B cell (primary cell): ENCODE results near the gene CAMK2N1. TPM values are rescaled to one million over a fixed set of nuclear protein-coding genes. Genes with fewer than 3 reads are reported as not detected.

Source experiments
- ATAC-seq: fragments of 200-7000 bp; cut with Tn5 transposase; one replicate; pipeline ENCODE4 v1.10.0; 2021; ENCODE audit warnings: low read depth, mild to moderate bottlenecking, moderate number of reproducible peaks, moderate library complexity
- CTCF ChIA-PET: fragments of 350-600 bp; sonication (Branson Sonifier 250); formaldehyde crosslinking; loops from one replicate; lab custom pipeline; 2021; ENCODE audit warnings: antibody characterized with exemption, inconsistent platforms; lab: Charles Lee
- POLR2A ChIA-PET: fragments of 350-600 bp; sonication (Branson Sonifier 250); formaldehyde crosslinking; loops from one replicate; lab custom pipeline; 2021; ENCODE audit warnings: antibody characterized with exemption; lab: Charles Lee
- DNase-seq: peaks from one replicate; pipeline ENCODE4 v3.0.0; 2013
- H2AFZ ChIP-seq: 2 replicates; pipeline ENCODE4 v1.6.1; 2012; ENCODE audit warnings: mild to moderate bottlenecking, low read depth, low read length; ENCODE audit not compliant: insufficient read depth, poor library complexity, severe bottlenecking
- H3K27ac ChIP-seq, 2 donors: 1 replicate in 1 of 2; 2 replicates in 1 of 2; pipeline ENCODE4 v1.5.1; 2012 to 2013; ENCODE audit warnings: low read length in 2 of 2, mild to moderate bottlenecking in 2 of 2, moderate library complexity in 1 of 2
- H3K27me3 ChIP-seq, 4 experiments: fragments of 200-600 bp in 1 of 4; sonication (generic) in 1 of 4; replicated peaks in 1 of 4; 1 replicate in 2 of 4; 2 replicates in 2 of 4; pipeline versions ENCODE4 v1.6.1 to v1.7.0; 2013 to 2016; ENCODE audit warnings: low read length in 3 of 4, mild to moderate bottlenecking in 2 of 4, mixed read lengths in 1 of 4, moderate library complexity in 1 of 4; ENCODE audit not compliant: insufficient read depth in 4 of 4, control insufficient read depth in 3 of 4; ENCODE audit errors: control extremely low read depth in 1 of 4
- H3K36me3 ChIP-seq, 2 experiments: replicated peaks in 1 of 2; 1 replicate in 1 of 2; 2 replicates in 1 of 2; pipeline versions ENCODE4 v1.6.1 to v1.7.1; 2013; ENCODE audit warnings: low read length in 1 of 2; ENCODE audit not compliant: insufficient read depth in 2 of 2, control insufficient read depth in 1 of 2; ENCODE audit errors: control extremely low read depth in 1 of 2, extremely low read depth in 1 of 2
- H3K4me1 ChIP-seq, 2 donors: fragments of 200-600 bp in 1 of 2; sonication (generic) in 1 of 2; 1 replicate in 1 of 2; 2 replicates in 1 of 2; pipeline versions ENCODE4 v1.5.1 to v1.6.1; 2013 to 2017; ENCODE audit warnings: low read length in 2 of 2; ENCODE audit not compliant: control insufficient read depth in 2 of 2, insufficient read depth in 2 of 2
- H3K4me2 ChIP-seq: replicated peaks from 2 replicates; pipeline ENCODE3; 2012; ENCODE audit warnings: mild to moderate bottlenecking, low read depth, low read length; ENCODE audit not compliant: poor library complexity, severe bottlenecking
- H3K4me3 ChIP-seq, 5 experiments: fragments of 200-600 bp in 1 of 5; sonication (generic) in 1 of 5; 1 replicate in 3 of 5; 2 replicates in 2 of 5; pipeline versions ENCODE4 v1.5.1 to v1.7.0; 2011 to 2016; ENCODE audit warnings: low read length in 4 of 5, mild to moderate bottlenecking in 4 of 5, low read depth in 2 of 5, control low read depth in 1 of 5, moderate library complexity in 1 of 5; ENCODE audit not compliant: insufficient read depth in 1 of 5; ENCODE audit errors: control extremely low read depth in 1 of 5, extremely low read depth in 1 of 5
- H3K79me2 ChIP-seq: fragments of 200-600 bp; sonication (generic); one replicate; pipeline ENCODE4 v1.6.0; 2016; ENCODE audit warnings: low read length; ENCODE audit not compliant: control insufficient read depth, insufficient read depth
- H3K9ac ChIP-seq: fragments of 200-600 bp; sonication (generic); 2 replicates; pipeline ENCODE4 v1.6.1; 2017; ENCODE audit warnings: mild to moderate bottlenecking, low read length, moderate library complexity
- H3K9me3 ChIP-seq, 3 donors: one replicate each; pipeline versions ENCODE4 v1.6.1 to v1.7.1; 2013; ENCODE audit warnings: low read length in 2 of 3; ENCODE audit not compliant: control insufficient read depth in 2 of 3, insufficient read depth in 1 of 3; ENCODE audit errors: control extremely low read depth in 1 of 3
- H4K20me1 ChIP-seq: 2 replicates; pipeline ENCODE4 v1.6.0; 2012; ENCODE audit warnings: mild to moderate bottlenecking, low read length; ENCODE audit not compliant: insufficient read depth, control insufficient read depth, poor library complexity, severe bottlenecking
- H3K27ac Mint-ChIP-seq: one replicate; pipeline ENCODE4 v1.8.0; 2021; ENCODE audit warnings: mixed read lengths
- H3K27me3 Mint-ChIP-seq: one replicate; pipeline ENCODE4 v1.8.0; 2021; ENCODE audit warnings: mixed read lengths
- H3K4me1 Mint-ChIP-seq: one replicate; pipeline ENCODE4 v1.8.0; 2021; ENCODE audit warnings: mixed read lengths
- H3K4me3 Mint-ChIP-seq: one replicate; pipeline ENCODE4 v1.8.0; 2021; ENCODE audit warnings: mixed read lengths
- H3K9me3 Mint-ChIP-seq: one replicate; pipeline ENCODE4 v1.8.0; 2022; ENCODE audit warnings: mixed read lengths; ENCODE audit not compliant: insufficient read depth
- CTCF ChIP-seq: fragments of 200-600 bp; IDR thresholded peaks from one replicate; pipeline ENCODE4 v1.8.0; 2022; ENCODE audit warnings: antibody characterized with exemption, mild to moderate bottlenecking
- EZH2 ChIP-seq: IDR thresholded peaks from 2 replicates; pipeline ENCODE4 v1.6.1; 2012; ENCODE audit warnings: borderline replicate concordance, low read depth, mild to moderate bottlenecking, moderate library complexity, low read length; ENCODE audit not compliant: insufficient read depth, poor library complexity, severe bottlenecking
- WGBS: methylation state at CpG from one replicate; pipeline ENCODE4 v1.1.5; 2013; ENCODE audit warnings: missing lambda C conversion rate; ENCODE audit not compliant: insufficient coverage; 5-methylcytosine and 5-hydroxymethylcytosine counted together
- intact Hi-C: fragments of 100-400 bp; cut with micrococcal nuclease; formaldehyde crosslinking; loops from one replicate; pipeline ENCODE4 v1.10.0; 2022
- polyA plus RNA-seq: library from polyadenylated mRNA; depleted of rRNA; stranded (reverse); fragments of >200 nt; gene quantifications from 2 replicates; pipeline ENCODE4 v1.2.3, GENCODE V29; 2012
- total RNA-seq, 2 donors: library from RNA; stranded (reverse); fragments of 120-200 nt in 1 of 2; gene quantifications; 1 replicate in 1 of 2; 2 replicates in 1 of 2; pipeline versions ENCODE4 v1.2.3 to v1.2.4, GENCODE V29; 2013 to 2022

CAMK2N1 gene
- total and polyA plus RNA-seq, 2 donors (not counting 1 experiment from before 2014, with no cell fraction given), result 0.49 to 6.0 TPM

- H3K36me3 ChIP-seq, result no peaks in the 10 kb centered on the region
- no peaks in the 10 kb centered on the region for H3K79me2 ChIP-seq
- no peaks in the 10 kb centered on the region for H3K4me1 ChIP-seq
- DNase-seq (no peak), ATAC-seq (no peak)
- no peaks in the 10 kb centered on the region for H4K20me1 ChIP-seq
- H3K9ac ChIP-seq, result no peak overlapping the region
- TF ChIP-seq EZH2 (no peak), CTCF (no peak)
- Mint-ChIP-seq H3K4me3 (no peak overlapping the region), H3K27ac (no peak overlapping the region), H3K4me1 (no peaks in the 10 kb centered on the region), H3K9me3 (no peaks in the 10 kb centered on the region), H3K27me3 (peaks cover 22% of the 10 kb centered on the region)
- no peak overlapping the region for H3K4me3 ChIP-seq
- no peak overlapping the region for H2AFZ ChIP-seq
- no peak overlapping the region for H3K4me2 ChIP-seq
- peaks cover 0 to 3% (median 0%) of the 10 kb centered on the region in 3 donors for H3K9me3 ChIP-seq
- POLR2A ChIA-PET, result no interaction called here
- WGBS, result no CpG with 5 or more reads among the region's 4 CpGs
- CTCF ChIA-PET, result no interaction called here
- H3K27me3 ChIP-seq, result peaks cover 0 to 4% (median 2%) of the 10 kb centered on the region in 4 experiments
- intact Hi-C loops, result no loop called here
- no peak overlapping the region for H3K27ac ChIP-seq
Observed at GRCh38 chr1:20449735-20450311, 36.2 kb downstream of the CAMK2N1 start.

- CTCF ChIA-PET, result no interaction called here
- H3K27me3 Mint-ChIP-seq, result peaks cover 27% of the 10 kb centered on the region
- Histone ChIP-seq H3K27me3 (peaks cover 0 to 4% (median 1%) of the 10 kb centered on the region in 4 experiments), H3K9me3 (no peaks in the 10 kb centered on the region), H3K4me3 (no peak overlapping the region), H3K27ac (no peak overlapping the region), H3K36me3 (no peaks in the 10 kb centered on the region), H3K4me1 (no peaks in the 10 kb centered on the region), H2AFZ (no peak overlapping the region), H3K9ac (no peak overlapping the region), H3K79me2 (no peaks in the 10 kb centered on the region), H4K20me1 (no peaks in the 10 kb centered on the region), H3K4me2 (no peak overlapping the region)
- no peak for TF ChIP-seq EZH2
- ATAC-seq (no peak), DNase-seq (no peak)
- 60% methylated on average over 6 of the region's 9 CpGs for WGBS
- H3K27ac Mint-ChIP-seq, result no peak overlapping the region
- intact Hi-C loops, result no loop called here
- POLR2A ChIA-PET, result no interaction called here
- no peaks in the 10 kb centered on the region for H3K9me3 Mint-ChIP-seq
- H3K4me1 Mint-ChIP-seq, result no peaks in the 10 kb centered on the region
- H3K4me3 Mint-ChIP-seq, result no peak overlapping the region
Observed at GRCh38 chr1:20448671-20449071, 37.3 kb downstream of the CAMK2N1 start.
